Adrenal gland (tissue), 12 donors: ENCODE results near the gene SLCO2A1. TPM values are rescaled to one million over a fixed set of nuclear protein-coding genes. Genes with fewer than 3 reads are reported as not detected.
A peak's percentile ranks its signal among the peaks of the same experiment; 100 is the strongest.

ENCODE experiments used
- DNase-seq, 7 donors: peaks; one replicate each; pipeline ENCODE4 v3.0.0-alpha.2; 2019 to 2020
- H3K27ac ChIP-seq, 5 donors: fragments of 200-600 bp; sonication (generic) in 4 of 5; 1 replicate in 3 of 5; 2 replicates in 2 of 5; pipeline versions ENCODE4 v1.5.1 to v1.8.0; 2016 to 2020; ENCODE audit warnings: mild to moderate bottlenecking in 1 of 5
- H3K27me3 ChIP-seq: fragments of 200-600 bp; 2 replicates; pipeline ENCODE4 v1.8.0; 2021
- H3K36me3 ChIP-seq, 2 donors: fragments of 200-600 bp; replicated peaks in 1 of 2; 1 replicate in 1 of 2; 2 replicates in 1 of 2; pipeline versions ENCODE4 v1.5.1 to v1.8.0; 2018 to 2022
- H3K4me1 ChIP-seq, 2 donors: fragments of 200-600 bp; replicated peaks in 1 of 2; 1 replicate in 1 of 2; 2 replicates in 1 of 2; pipeline versions ENCODE4 v1.5.1 to v1.8.0; 2018 to 2021
- H3K4me3 ChIP-seq, 4 donors: fragments of 200-600 bp; sonication (generic) in 3 of 4; one replicate each; pipeline ENCODE4 v1.5.1; 2016 to 2018
- H3K9me3 ChIP-seq, 3 donors: fragments of 200-600 bp; sonication (generic) in 1 of 3; replicated peaks in 1 of 3; 1 replicate in 2 of 3; 2 replicates in 1 of 3; pipeline versions ENCODE4 v1.5.1 to v1.8.0; 2016 to 2021
- CTCF ChIP-seq, 6 experiments: fragments of 450-650 bp in 4 of 6; fragments of 200-600 bp in 2 of 6; sonication (generic) in 1 of 6; IDR thresholded peaks; 1 replicate in 5 of 6; 2 replicates in 1 of 6; pipeline versions ENCODE4 v1.5.1 to v1.8.0; 2016 to 2021; ENCODE audit warnings: antibody characterized with exemption in 6 of 6, mild to moderate bottlenecking in 2 of 6, moderate library complexity in 1 of 6
- POLR2A ChIP-seq, 2 donors: fragments of 450-650 bp; IDR thresholded peaks; one replicate each; pipeline ENCODE4 v1.6.1; 2017; ENCODE audit warnings: antibody characterized with exemption in 2 of 2, mild to moderate bottlenecking in 2 of 2, moderate library complexity in 1 of 2
- WGBS, 4 donors: extraction: QIAGEN DNeasy Blood & Tissue Kit in 2 of 4; methylation state at CpG; one replicate each; pipeline versions ENCODE4 v1.1.5 to v1.1.7; 2013 to 2017; 5-methylcytosine and 5-hydroxymethylcytosine counted together
- intact Hi-C, 2 donors: fragments of 100-400 bp; cut with DNase I; formaldehyde crosslinking; loops; one replicate each; pipeline versions ENCODE4 v1.14.1 to v1.15.0; 2022 to 2023
- polyA plus RNA-seq, 3 donors: library from polyadenylated mRNA; stranded (reverse); fragments of 200-250 nt in 2 of 3; fragments of 350-450 nt in 1 of 3; fragmentation: Illumina TruSeq in 1 of 3; extraction: RNeasy Lipid Tissue Mini Kit (QIAGEN cat#74804) in 1 of 3; gene quantifications; one replicate each; pipeline ENCODE4 v1.2.3, GENCODE V29; 2013 to 2014
- total RNA-seq, 9 donors: library from RNA; depleted of rRNA in 4 of 9; stranded (reverse); fragments of >200 nt in 4 of 9; fragments of 120-200 nt in 1 of 9; fragmentation: NEBNext Ultra II Directional in 1 of 9; extraction: Animal tissue kit (Norgen Biotek cat#: 25700) in 1 of 9; gene quantifications; one replicate each; pipeline versions ENCODE4 v1.1.0 to v1.2.4, GENCODE V29; 2013 to 2023
- donor health status: healthy with polysubstance abuse.
- donor health status: Bipolar disorder and iron deficiency.
- donor health status: DM: yes; HTN: yes; CAD: no.
- donor health status: DM: no; HTN: no; CAD: no.
- donor health status: DM: no; HTN: no; CAD: no.
- donor health status: DM: yes; HTN: yes; CAD: no.

Gene SLCO2A1
- total and polyA plus RNA-seq, 12 donors: 2.3 to 141 (median 29.5) TPM

GRCh38 chr3:133994166-133994890, 35.4 kb downstream of the SLCO2A1 start:
- Histone ChIP-seq H3K27ac (no peak overlapping the region), H3K4me3 (no peak overlapping the region), H3K4me1 (no peaks in the 10 kb centered on the region), H3K9me3 (no peaks in the 10 kb centered on the region), H3K27me3 (no peaks in the 10 kb centered on the region), H3K36me3 (no peaks in the 10 kb centered on the region)
- TF ChIP-seq CTCF (IDR thresholded peaks at IDR 0.05) (no peak), POLR2A (IDR thresholded peaks at IDR 0.05) (no peak)
- intact Hi-C loops: no loop called here
- WGBS, 4 donors: 67 to 87% (median 80%) methylated on average over 8 of the region's 8 CpGs
- peak in 1 of 7 donors; percentile 27 for DNase-seq

GRCh38 chr3:133992951-133993620, 36.6 kb downstream of the SLCO2A1 start:
- no peaks in the 10 kb centered on the region for H3K36me3 ChIP-seq
- intact Hi-C loops: no loop called here
- 69 to 81% (median 73%) methylated on average over 10 of the region's 10 CpGs for WGBS, 4 donors
- no peak overlapping the region for H3K4me3 ChIP-seq
- peak in 1 of 7 donors; percentile 43 for DNase-seq
- no peaks in the 10 kb centered on the region for H3K27me3 ChIP-seq
- no peaks in the 10 kb centered on the region for H3K4me1 ChIP-seq
- peak overlapping the region in 1 of 5 donors; percentile 8 for H3K27ac ChIP-seq
- TF ChIP-seq CTCF (IDR thresholded peaks at IDR 0.05): no peak
- TF ChIP-seq POLR2A (IDR thresholded peaks at IDR 0.05): no peak
- H3K9me3 ChIP-seq: no peaks in the 10 kb centered on the region

DNA sequence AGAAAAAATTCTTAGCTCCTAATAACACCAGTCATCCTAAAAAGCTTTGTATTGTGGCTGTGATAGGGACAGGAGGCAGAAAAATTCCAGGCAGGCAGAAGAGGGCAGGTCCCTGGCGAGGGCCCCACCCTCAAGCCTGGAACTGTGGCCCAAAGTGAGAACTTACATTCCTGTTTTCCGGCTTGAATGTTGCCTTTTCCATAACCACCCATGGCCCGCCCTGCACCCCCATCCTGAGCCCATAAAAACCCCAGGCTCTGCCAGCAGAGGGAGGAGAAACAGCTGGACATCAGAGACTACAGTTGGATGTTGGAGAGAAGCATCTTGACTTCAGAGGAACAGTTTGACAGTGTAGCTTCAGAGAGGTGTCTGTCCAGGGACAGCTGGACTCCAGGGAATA, 37.3 kb downstream of the SLCO2A1 start:
- 69 to 83% (median 80%) methylated on average over 3 of the region's 3 CpGs for WGBS, 4 donors

More for the DNA sequence above, 37.3 kb downstream of the SLCO2A1 start:
- H3K4me3 ChIP-seq: no peak overlapping the region
- peak in 1 of 7 donors; percentile 49 for DNase-seq
- no peak for TF ChIP-seq CTCF (IDR thresholded peaks at IDR 0.05)
- no peaks in the 10 kb centered on the region for H3K36me3 ChIP-seq
- H3K4me1 ChIP-seq: no peaks in the 10 kb centered on the region
- H3K9me3 ChIP-seq: no peaks in the 10 kb centered on the region
- H3K27ac ChIP-seq: peak overlapping the region in 1 of 5 donors; percentile 8
- intact Hi-C loops: no loop called here
- H3K27me3 ChIP-seq: no peaks in the 10 kb centered on the region
